ENCODE results near the gene ZBTB7B. TPM values are rescaled to one million over a fixed set of nuclear protein-coding genes. Genes with fewer than 3 reads are reported as not detected.
"Not testable (repeated sequence)": the region's sequence is repeated elsewhere in the genome, so short reads cannot be mapped to it uniquely, and the experiment has no call there.

The ZBTB7B gene
- total RNA-seq, 5 donors from 2014 or later (not counting 1 experiment from before 2014, with no cell fraction given), result 39.6 to 68.4 (median 51.7) TPM

DNA sequence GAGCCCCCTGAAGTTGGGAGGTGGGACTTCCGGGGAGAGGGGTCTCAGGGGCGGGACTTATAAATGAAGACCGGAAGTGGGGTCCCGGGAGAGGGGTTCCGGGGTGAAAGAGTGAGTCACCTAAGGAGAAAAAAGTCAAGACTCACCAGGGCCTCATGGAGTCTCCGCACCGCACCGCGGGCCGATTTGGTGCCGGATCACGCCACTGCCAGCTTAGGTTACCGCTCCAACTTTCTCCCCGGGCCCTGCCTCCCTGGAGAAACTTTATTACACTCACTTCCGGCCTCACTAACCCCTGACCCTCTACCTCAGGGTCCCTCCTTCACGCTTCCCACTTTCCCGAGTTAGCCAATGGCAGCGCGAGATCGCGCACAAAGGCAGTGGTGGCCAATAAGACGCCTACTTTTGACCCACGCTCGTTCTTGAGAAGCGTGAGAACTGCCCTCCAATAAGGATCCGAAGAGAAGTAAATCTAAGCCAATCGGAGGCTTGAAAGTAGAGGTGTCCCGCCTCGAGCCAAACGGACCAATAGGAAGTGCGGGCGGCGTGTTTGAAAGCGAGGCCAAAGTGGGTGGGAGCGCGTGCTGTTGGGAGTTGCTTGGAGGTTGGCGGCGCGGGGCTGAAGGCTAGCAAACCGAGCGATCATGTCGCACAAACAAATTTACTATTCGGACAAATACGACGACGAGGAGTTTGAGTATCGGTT lies 28.3 kb upstream of the ZBTB7B start, which contains the start of gene CKS1B:
Gene CKS1B (plus strand): TSS at position 580 of the 706 bp plus-strand sequence. CDS start 65 bp downstream, at position 645.
- under 1% methylated on average over 42 of the region's 47 CpGs for WGBS (ENCODE audit: insufficient coverage)
- DNase-seq (peak; percentile 92 to 99 (median 96)), ATAC-seq (replicated peaks in 1 of 4) (peak; percentile 85 to 90 (median 88))
- Histone ChIP-seq H3K9me3 (no peaks in the 10 kb centered on the region), H3K27me3 (replicated peaks in 1 of 2; ENCODE audit: control insufficient read depth in 2 of 2, extremely low read depth in 1 of 2, insufficient read depth in 2 of 2, low read length in 1 of 2) (no peaks in the 10 kb centered on the region), H3K27ac (ENCODE audit: low read length) (peak within 1 kb of the TSS; percentile 90), H3K4me3 (ENCODE audit: control insufficient read depth in 1 of 2, extremely low read depth in 1 of 2, low read length in 1 of 2) (peak within 1 kb of the TSS; percentile 73 to 89), H3K4me1 (ENCODE audit: control insufficient read depth in 1 of 2, extremely low read depth in 1 of 2, insufficient read depth in 2 of 2, low read length in 2 of 2) (peaks cover 8 to 51% of the 10 kb centered on the region in 2 experiments), H3K36me3 (ENCODE audit: control insufficient read depth in 2 of 2, extremely low read depth in 1 of 2, insufficient read depth in 1 of 2, low read length in 1 of 2) (peaks cover 0 to 25% of the 10 kb centered on the region in 2 donors)
- Mint-ChIP-seq H3K27ac (no peak within 1 kb of the TSS), H3K4me3 (no peak within 1 kb of the TSS), H3K36me3 (peaks cover 10% of the 10 kb centered on the region), H3K9me3 (no peaks in the 10 kb centered on the region), H3K4me1 (peaks cover 17 to 35% (median 18%) of the 10 kb centered on the region in 3 donors), H3K27me3 (no peaks in the 10 kb centered on the region)
- ChIA-PET POLR2A (interaction anchor here (0.5 to 1.6 kb wide), 8 partner anchors 19 to 1102 kb away, joined by 3 to 22 read pairs (median 6); partner anchors contain the start of gene PBXIP1 (in 1 of the 2)), CTCF (interaction anchor here in 1 of 2 donors (0.5 to 2.7 kb wide), 7 partner anchors 13 to 299 kb away, joined by 3 to 13 read pairs (median 3); partner anchors contain the start of genes CLK2, PBXIP1 and PYGO2)

DNA sequence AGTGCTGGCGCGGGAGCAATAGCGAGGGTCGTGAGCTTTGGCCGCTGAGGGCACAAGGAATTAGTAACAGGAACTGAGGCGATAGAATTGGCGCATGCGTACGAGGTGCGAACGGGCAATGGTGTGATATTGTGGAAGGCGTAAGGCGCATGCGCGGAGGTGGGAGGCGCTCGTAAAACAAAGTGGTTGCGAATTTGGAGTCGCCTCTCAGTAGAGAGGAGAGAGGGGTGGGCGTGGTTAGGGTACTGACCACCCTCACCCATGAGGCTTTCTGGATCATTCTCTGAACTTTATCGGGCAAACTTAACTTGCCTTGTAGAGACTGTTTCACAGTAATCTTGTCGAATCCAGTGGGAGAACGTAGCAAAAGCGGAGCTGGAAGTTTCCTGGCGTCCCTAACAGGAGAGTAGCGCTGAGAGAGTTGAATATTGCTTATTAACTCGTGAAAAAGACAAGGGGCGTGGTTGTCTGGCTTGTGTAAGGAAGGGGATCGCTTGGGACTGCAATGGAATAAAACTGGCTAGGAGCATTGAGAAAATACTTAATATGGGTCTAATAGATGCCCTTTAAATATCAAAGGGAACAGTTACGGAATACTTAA lies 27.7 kb upstream of the ZBTB7B start:
- DNase-seq (peak in 34 of 35 experiments; percentile 85 to 97 (median 91)), ATAC-seq (replicated peaks in 1 of 4) (peak; percentile 49 to 56 (median 55))
- Histone ChIP-seq H3K9me3 (no peaks in the 10 kb centered on the region), H3K27ac (ENCODE audit: low read length) (peak overlapping the region; percentile 90), H3K36me3 (ENCODE audit: control insufficient read depth in 2 of 2, extremely low read depth in 1 of 2, insufficient read depth in 1 of 2, low read length in 1 of 2) (peaks cover 0 to 21% of the 10 kb centered on the region in 2 donors), H3K4me1 (ENCODE audit: control insufficient read depth in 1 of 2, extremely low read depth in 1 of 2, insufficient read depth in 2 of 2, low read length in 2 of 2) (peaks cover 8 to 49% of the 10 kb centered on the region in 2 experiments), H3K27me3 (replicated peaks in 1 of 2; ENCODE audit: control insufficient read depth in 2 of 2, extremely low read depth in 1 of 2, insufficient read depth in 2 of 2, low read length in 1 of 2) (no peaks in the 10 kb centered on the region), H3K4me3 (ENCODE audit: control insufficient read depth in 1 of 2, extremely low read depth in 1 of 2, low read length in 1 of 2) (peak overlapping the region; percentile 73 to 89)
- Mint-ChIP-seq H3K4me1 (peaks cover 13 to 30% (median 16%) of the 10 kb centered on the region in 3 donors), H3K9me3 (no peaks in the 10 kb centered on the region), H3K27ac (no peak overlapping the region), H3K4me3 (no peak overlapping the region), H3K36me3 (peaks cover 5% of the 10 kb centered on the region), H3K27me3 (no peaks in the 10 kb centered on the region)
- CTCF ChIA-PET, result interaction anchor here in 1 of 2 donors (0.5 to 2.7 kb wide), 4 partner anchors 37 to 298 kb away, joined by 3 to 13 read pairs (median 4); partner anchors contain the start of gene CLK2
- POLR2A ChIA-PET, result interaction anchor here in 1 of 2 donors (1.1 to 1.6 kb wide), 2 partner anchors 19 to 23 kb away, joined by 5 to 22 read pairs; partner anchors contain the start of gene PBXIP1
- under 1% methylated on average over 30 of the region's 30 CpGs for WGBS (ENCODE audit: insufficient coverage)

DNA sequence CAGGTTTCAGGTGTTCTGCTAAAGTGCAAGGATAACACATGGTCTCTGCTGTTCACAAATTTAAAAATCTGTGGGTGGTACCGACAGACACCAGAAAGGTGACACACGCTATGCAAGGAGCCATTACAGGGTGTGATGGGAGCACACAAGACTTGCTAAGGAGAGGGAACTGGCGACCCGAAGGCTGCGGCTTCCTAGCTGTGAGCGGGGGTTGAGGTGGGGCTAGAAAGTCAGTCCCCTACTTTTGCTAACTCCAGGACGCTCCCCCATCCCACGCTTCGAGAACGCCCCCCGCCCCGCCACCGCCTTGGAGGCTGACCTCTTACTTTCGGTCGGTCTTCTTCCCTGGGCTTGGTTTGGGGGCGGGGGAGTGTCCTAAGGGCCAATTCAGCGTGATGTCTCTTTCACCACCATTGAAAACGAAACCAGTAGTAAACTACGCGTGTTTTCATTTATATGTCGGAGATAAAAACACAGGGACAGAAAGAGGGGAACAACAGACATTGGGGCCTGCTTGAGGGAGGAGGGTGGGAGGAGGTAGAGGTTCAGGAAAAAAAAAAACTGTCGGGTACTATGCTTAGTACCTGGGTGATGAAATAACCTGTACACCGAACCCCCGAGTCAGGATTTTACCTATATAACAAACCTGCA lies 27.1 kb upstream of the ZBTB7B start:
- peaks cover 5% of the 10 kb centered on the region for H3K36me3 Mint-ChIP-seq
- Histone ChIP-seq H3K36me3 (ENCODE audit: control insufficient read depth in 2 of 2, extremely low read depth in 1 of 2, insufficient read depth in 1 of 2, low read length in 1 of 2) (peaks cover 0 to 16% of the 10 kb centered on the region in 2 donors), H3K27ac (ENCODE audit: low read length) (peak overlapping the region; percentile 90), H3K4me3 (ENCODE audit: control insufficient read depth in 1 of 2, extremely low read depth in 1 of 2, low read length in 1 of 2) (peak overlapping the region; percentile 73 to 89), H3K4me1 (ENCODE audit: control insufficient read depth in 1 of 2, extremely low read depth in 1 of 2, insufficient read depth in 2 of 2, low read length in 2 of 2) (peaks cover 8 to 43% of the 10 kb centered on the region in 2 experiments), H3K9me3 (no peaks in the 10 kb centered on the region), H3K27me3 (replicated peaks in 1 of 2; ENCODE audit: control insufficient read depth in 2 of 2, extremely low read depth in 1 of 2, insufficient read depth in 2 of 2, low read length in 1 of 2) (no peaks in the 10 kb centered on the region)
- peaks cover 13 to 30% (median 16%) of the 10 kb centered on the region in 3 donors for H3K4me1 Mint-ChIP-seq
- no peaks in the 10 kb centered on the region for H3K9me3 Mint-ChIP-seq
- ChIA-PET CTCF (interaction anchor here in 1 of 2 donors (0.6 to 1.7 kb wide), 2 partner anchors 36 to 42 kb away, joined by 4 to 6 read pairs; no protein-coding TSS in a partner anchor), POLR2A (no interaction called here)
- H3K4me3 Mint-ChIP-seq, result no peak overlapping the region
- H3K27me3 Mint-ChIP-seq, result no peaks in the 10 kb centered on the region
- ATAC-seq (replicated peaks in 1 of 4) (no peak), DNase-seq (peak in 20 of 35 experiments; percentile 19 to 65 (median 34))
- 0% methylated on average over 3 of the region's 24 CpGs for WGBS (ENCODE audit: insufficient coverage)
- H3K27ac Mint-ChIP-seq, result no peak overlapping the region

DNA sequence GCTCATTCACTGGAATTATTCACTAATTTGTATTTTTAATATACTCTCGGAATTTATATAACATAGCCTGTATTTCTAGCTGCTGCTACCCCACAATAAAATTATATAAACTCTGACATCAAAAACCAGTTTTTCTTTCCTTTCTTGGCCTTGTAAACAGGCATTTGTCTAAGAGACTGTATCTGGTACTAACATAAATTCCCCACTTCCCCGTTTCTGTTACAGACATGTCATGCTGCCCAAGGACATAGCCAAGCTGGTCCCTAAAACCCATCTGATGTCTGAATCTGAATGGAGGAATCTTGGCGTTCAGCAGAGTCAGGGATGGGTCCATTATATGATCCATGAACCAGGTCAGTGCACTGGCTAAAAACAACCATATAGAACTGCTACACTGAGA lies 24.8 kb upstream of the ZBTB7B start:
- H3K4me3 Mint-ChIP-seq, CTCF ChIA-PET: not testable (repeated sequence)

DNA sequence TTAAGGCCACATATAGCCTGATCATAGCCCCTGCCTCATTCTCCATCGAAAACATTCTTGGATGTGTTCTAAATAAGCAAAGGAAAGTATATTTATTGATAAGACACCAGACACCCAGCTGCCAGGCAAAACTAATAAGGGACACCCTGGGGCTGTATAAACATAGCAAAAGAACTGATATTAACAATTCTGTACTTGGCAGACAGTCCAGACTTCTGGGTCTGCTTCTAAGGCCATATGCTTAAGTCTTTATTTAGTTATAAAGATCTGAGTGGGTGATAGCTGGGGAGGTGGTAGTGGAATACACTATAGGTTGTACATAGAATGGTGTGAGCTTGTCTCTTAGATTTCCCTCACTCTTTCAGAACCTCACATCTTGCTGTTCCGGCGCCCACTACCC lies 24.2 kb upstream of the ZBTB7B start:
- H3K36me3 ChIP-seq (ENCODE audit: control insufficient read depth in 2 of 2, extremely low read depth in 1 of 2, insufficient read depth in 1 of 2, low read length in 1 of 2), result peaks cover 0 to 3% of the 10 kb centered on the region in 2 donors
- no peaks in the 10 kb centered on the region for H3K27me3 ChIP-seq (replicated peaks in 1 of 2; ENCODE audit: control insufficient read depth in 2 of 2, extremely low read depth in 1 of 2, insufficient read depth in 2 of 2, low read length in 1 of 2)
- H3K27ac Mint-ChIP-seq, result no peak overlapping the region
- DNase-seq (no peak), ATAC-seq (replicated peaks in 1 of 4) (no peak)
- WGBS (ENCODE audit: insufficient coverage), result no CpG with 5 or more reads among the region's 3 CpGs
- peaks cover 11 to 25% of the 10 kb centered on the region in 2 experiments for H3K4me1 ChIP-seq (ENCODE audit: control insufficient read depth in 1 of 2, extremely low read depth in 1 of 2, insufficient read depth in 2 of 2, low read length in 2 of 2)
- H3K4me3 ChIP-seq (ENCODE audit: control insufficient read depth in 1 of 2, extremely low read depth in 1 of 2, low read length in 1 of 2), result no peak overlapping the region
- H3K9me3 Mint-ChIP-seq, result no peaks in the 10 kb centered on the region
- H3K4me1 Mint-ChIP-seq, result peaks cover 0 to 7% (median 3%) of the 10 kb centered on the region in 3 donors
- H3K9me3 ChIP-seq, result no peaks in the 10 kb centered on the region
- no peak overlapping the region for H3K27ac ChIP-seq (ENCODE audit: low read length)
- no peaks in the 10 kb centered on the region for H3K27me3 Mint-ChIP-seq
- CTCF ChIA-PET, result interaction anchor here (0.8 to 1.1 kb wide), 2 partner anchors 9 to 16 kb away, joined by 3 read pairs; no protein-coding TSS in a partner anchor
- H3K36me3 Mint-ChIP-seq, result no peaks in the 10 kb centered on the region
- H3K4me3 Mint-ChIP-seq, result no peak overlapping the region
- POLR2A ChIA-PET, result no interaction called here

More for the DNA sequence above, 24.8 kb upstream of the ZBTB7B start:
- H3K27me3 Mint-ChIP-seq; H3K4me3 ChIP-seq (ENCODE audit: control insufficient read depth in 1 of 2, extremely low read depth in 1 of 2, low read length in 1 of 2); ATAC-seq (replicated peaks in 1 of 4); POLR2A ChIA-PET; H3K36me3 ChIP-seq (ENCODE audit: control insufficient read depth in 2 of 2, extremely low read depth in 1 of 2, insufficient read depth in 1 of 2, low read length in 1 of 2); DNase-seq; H3K27me3 ChIP-seq (replicated peaks in 1 of 2; ENCODE audit: control insufficient read depth in 2 of 2, extremely low read depth in 1 of 2, insufficient read depth in 2 of 2, low read length in 1 of 2); H3K9me3 ChIP-seq; H3K36me3 Mint-ChIP-seq; H3K27ac ChIP-seq (ENCODE audit: low read length); H3K9me3 Mint-ChIP-seq: not testable (repeated sequence)
- H3K27ac Mint-ChIP-seq, result peak overlapping the region; percentile 64
- peaks cover 0 to 11% (median 3%) of the 10 kb centered on the region in 3 donors for H3K4me1 Mint-ChIP-seq
- WGBS (ENCODE audit: insufficient coverage), result no CpG with 5 or more reads among the region's 3 CpGs
- H3K4me1 ChIP-seq (ENCODE audit: control insufficient read depth in 1 of 2, extremely low read depth in 1 of 2, insufficient read depth in 2 of 2, low read length in 2 of 2), result peaks cover 12 to 31% of the 10 kb centered on the region in 2 experiments

Data from T-cell (primary cell).